Measurements from ENCODE around the gene ASIC4. TPM values are rescaled to one million over a fixed set of nuclear protein-coding genes. Genes with fewer than 3 reads are reported as not detected.
A peak's percentile ranks its signal among the peaks of the same experiment; 100 is the strongest.

ASIC4 gene
- total and polyA plus RNA-seq, 2 of the 13 experiments (the other 11 are each of a cell fraction or from before 2014, with no cell fraction given) = 0.03 TPM; not detected in 1

DNA sequence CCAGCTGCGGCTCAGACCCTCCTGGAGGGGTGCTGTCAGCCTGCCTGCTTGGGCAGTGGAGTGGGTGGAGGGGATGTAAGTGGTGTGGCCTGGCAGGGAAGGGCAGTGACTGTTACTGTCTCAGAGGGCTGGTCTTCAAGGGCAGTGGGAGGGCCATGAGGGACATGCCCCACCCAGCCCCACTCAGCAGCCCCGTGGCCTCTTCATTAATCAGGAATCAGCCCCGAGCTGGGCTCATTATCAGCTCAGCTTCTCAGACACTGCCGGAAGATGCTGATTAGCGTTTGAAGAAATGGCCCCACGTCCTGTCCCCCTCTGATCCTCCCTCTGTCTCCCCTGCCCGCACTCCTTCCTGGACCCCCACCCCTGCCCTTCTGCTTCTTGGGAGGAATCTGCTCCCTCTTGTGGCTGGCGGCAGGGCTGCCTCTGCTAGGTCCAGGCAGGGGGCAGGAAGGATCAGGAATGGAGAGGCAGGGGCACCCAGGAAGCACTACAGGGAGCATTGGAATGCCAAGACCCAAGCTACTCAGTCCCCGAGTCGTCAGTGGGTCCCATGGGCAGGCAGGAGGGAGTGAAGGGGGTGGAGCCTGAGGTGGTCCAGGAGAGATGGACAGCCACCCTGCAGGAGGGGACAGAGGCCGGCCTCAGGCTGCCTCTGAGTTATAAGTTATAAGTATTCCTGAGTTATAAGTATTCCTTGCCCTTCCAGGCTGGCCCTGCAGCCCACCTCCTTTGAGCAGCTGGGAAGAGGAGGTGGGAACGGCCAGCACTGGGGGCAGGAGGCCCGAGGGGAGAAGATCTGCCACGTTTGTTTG is 7.0 kb downstream of the ASIC4 start (continued):
- TF ChIP-seq, protein P1, sequence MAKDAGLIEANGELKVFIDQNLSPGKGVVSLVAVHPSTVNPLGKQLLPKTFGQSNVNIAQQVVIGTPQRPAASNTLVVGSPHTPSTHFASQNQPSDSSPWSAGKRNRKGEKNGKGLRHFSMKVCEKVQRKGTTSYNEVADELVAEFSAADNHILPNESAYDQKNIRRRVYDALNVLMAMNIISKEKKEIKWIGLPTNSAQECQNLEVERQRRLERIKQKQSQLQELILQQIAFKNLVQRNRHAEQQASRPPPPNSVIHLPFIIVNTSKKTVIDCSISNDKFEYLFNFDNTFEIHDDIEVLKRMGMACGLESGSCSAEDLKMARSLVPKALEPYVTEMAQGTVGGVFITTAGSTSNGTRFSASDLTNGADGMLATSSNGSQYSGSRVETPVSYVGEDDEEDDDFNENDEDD (CRISPR knock-in tag; IDR thresholded peaks at IDR 0.05; ENCODE audit: borderline replicate concordance) = no peak
- TF ChIP-seq, protein P2, sequence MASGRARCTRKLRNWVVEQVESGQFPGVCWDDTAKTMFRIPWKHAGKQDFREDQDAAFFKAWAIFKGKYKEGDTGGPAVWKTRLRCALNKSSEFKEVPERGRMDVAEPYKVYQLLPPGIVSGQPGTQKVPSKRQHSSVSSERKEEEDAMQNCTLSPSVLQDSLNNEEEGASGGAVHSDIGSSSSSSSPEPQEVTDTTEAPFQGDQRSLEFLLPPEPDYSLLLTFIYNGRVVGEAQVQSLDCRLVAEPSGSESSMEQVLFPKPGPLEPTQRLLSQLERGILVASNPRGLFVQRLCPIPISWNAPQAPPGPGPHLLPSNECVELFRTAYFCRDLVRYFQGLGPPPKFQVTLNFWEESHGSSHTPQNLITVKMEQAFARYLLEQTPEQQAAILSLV (CRISPR knock-in tag; IDR thresholded peaks at IDR 0.05; ENCODE audit: borderline replicate concordance) = no peak
- TF ChIP-seq, protein P3, sequence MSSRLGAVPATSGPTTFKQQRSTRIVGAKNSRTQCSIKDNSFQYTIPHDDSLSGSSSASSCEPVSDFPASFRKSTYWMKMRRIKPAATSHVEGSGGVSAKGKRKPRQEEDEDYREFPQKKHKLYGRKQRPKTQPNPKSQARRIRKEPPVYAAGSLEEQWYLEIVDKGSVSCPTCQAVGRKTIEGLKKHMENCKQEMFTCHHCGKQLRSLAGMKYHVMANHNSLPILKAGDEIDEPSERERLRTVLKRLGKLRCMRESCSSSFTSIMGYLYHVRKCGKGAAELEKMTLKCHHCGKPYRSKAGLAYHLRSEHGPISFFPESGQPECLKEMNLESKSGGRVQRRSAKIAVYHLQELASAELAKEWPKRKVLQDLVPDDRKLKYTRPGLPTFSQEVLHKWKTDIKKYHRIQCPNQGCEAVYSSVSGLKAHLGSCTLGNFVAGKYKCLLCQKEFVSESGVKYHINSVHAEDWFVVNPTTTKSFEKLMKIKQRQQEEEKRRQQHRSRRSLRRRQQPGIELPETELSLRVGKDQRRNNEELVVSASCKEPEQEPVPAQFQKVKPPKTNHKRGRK (CRISPR knock-in tag; IDR thresholded peaks at IDR 0.05) = no peak
- TF ChIP-seq, protein P4, sequence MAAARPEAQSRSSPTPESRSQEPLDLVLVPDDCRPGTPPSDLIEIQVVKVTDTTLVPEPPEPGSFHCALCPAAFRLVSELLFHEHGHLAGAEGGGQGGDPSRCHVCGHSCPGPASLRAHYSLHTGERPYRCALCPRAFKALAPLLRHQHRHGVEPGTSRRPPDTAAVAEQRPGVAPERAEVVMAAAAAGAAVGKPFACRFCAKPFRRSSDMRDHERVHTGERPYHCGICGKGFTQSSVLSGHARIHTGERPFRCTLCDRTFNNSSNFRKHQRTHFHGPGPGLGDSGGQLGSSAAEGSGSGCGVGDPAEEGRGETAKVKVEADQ (CRISPR knock-in tag; IDR thresholded peaks at IDR 0.05; ENCODE audit: borderline replicate concordance) = no peak
- TF ChIP-seq MYNN (CRISPR knock-in tag; IDR thresholded peaks at IDR 0.05; ENCODE audit: low read depth) (0 out of 2 replicates have a peak, but pooled peaks have one; percentile 28), DNMT3B (CRISPR knock-in tag; conservative IDR thresholded peaks at IDR 0.05) (no peak), MEIS2 (CRISPR knock-in tag; IDR thresholded peaks at IDR 0.05) (no peak), RAD21 (CRISPR knock-in tag; IDR thresholded peaks at IDR 0.05) (peak; percentile 23; the same call in 1 of the 2 replicates), PRPF4 (IDR thresholded peaks at IDR 0.05; ENCODE audit: low read depth, low read length, poor library complexity, severe bottlenecking) (no peak), ZNF782 (CRISPR knock-in tag; IDR thresholded peaks at IDR 0.05; ENCODE audit: borderline replicate concordance) (no peak), ZNF772 (CRISPR knock-in tag; IDR thresholded peaks at IDR 0.05) (no peak), MAZ (IDR thresholded peaks at IDR 0.05; ENCODE audit: borderline replicate concordance, low read depth, low read length) (peak; percentile 76; the same call in 1 of the 2 replicates), MAZ (CRISPR knock-in tag; IDR thresholded peaks at IDR 0.05; ENCODE audit: low read depth) (peak; percentile 72), ZNF230 (CRISPR knock-in tag; IDR thresholded peaks at IDR 0.05) (no peak)
- TF ChIP-seq, protein P5, sequence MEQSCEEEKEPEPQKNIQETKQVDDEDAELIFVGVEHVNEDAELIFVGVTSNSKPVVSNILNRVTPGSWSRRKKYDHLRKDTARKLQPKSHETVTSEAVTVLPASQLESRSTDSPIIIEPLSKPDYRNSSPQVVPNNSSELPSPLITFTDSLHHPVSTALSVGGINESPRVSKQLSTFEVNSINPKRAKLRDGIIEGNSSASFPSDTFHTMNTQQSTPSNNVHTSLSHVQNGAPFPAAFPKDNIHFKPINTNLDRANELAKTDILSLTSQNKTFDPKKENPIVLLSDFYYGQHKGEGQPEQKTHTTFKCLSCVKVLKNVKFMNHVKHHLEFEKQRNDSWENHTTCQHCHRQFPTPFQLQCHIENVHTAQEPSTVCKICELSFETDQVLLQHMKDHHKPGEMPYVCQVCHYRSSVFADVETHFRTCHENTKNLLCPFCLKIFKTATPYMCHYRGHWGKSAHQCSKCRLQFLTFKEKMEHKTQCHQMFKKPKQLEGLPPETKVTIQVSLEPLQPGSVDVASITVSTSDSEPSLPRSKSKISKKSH (CRISPR knock-in tag; IDR thresholded peaks at IDR 0.05; ENCODE audit: borderline replicate concordance) = no peak
- TF ChIP-seq, protein P6, sequence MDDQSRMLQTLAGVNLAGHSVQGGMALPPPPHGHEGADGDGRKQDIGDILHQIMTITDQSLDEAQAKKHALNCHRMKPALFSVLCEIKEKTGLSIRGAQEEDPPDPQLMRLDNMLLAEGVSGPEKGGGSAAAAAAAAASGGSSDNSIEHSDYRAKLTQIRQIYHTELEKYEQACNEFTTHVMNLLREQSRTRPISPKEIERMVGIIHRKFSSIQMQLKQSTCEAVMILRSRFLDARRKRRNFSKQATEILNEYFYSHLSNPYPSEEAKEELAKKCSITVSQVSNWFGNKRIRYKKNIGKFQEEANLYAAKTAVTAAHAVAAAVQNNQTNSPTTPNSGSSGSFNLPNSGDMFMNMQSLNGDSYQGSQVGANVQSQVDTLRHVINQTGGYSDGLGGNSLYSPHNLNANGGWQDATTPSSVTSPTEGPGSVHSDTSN (CRISPR knock-in tag; IDR thresholded peaks at IDR 0.05; ENCODE audit: borderline replicate concordance) = no peak
- TF ChIP-seq, protein P7, sequence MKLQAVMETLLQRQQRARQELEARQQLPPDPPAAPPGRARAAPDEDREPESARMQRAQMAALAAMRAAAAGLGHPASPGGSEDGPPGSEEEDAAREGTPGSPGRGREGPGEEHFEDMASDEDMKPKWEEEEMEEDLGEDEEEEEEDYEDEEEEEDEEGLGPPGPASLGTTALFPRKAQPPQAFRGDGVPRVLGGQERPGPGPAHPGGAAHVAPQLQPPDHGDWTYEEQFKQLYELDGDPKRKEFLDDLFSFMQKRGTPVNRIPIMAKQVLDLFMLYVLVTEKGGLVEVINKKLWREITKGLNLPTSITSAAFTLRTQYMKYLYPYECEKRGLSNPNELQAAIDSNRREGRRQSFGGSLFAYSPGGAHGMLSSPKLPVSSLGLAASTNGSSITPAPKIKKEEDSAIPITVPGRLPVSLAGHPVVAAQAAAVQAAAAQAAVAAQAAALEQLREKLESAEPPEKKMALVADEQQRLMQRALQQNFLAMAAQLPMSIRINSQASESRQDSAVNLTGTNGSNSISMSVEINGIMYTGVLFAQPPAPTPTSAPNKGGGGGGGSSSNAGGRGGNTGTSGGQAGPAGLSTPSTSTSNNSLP (IDR thresholded peaks at IDR 0.05; ENCODE audit: low read depth, low read length) = no peak

Measured in HepG2 (cell line).